SH-SY5Y (cell line): ENCODE data around the gene MKX.

Source experiments
- GATA2 ChIP-seq: IDR thresholded peaks from 2 replicates; pipeline ENCODE4 v1.6.1; 2011; ENCODE audit warnings: mild to moderate bottlenecking, low read depth, low read length
- GATA3 ChIP-seq: IDR thresholded peaks from 2 replicates; pipeline ENCODE4 v1.6.1; 2011; ENCODE audit warnings: low read depth, mild to moderate bottlenecking, low read length, moderate library complexity

DNA sequence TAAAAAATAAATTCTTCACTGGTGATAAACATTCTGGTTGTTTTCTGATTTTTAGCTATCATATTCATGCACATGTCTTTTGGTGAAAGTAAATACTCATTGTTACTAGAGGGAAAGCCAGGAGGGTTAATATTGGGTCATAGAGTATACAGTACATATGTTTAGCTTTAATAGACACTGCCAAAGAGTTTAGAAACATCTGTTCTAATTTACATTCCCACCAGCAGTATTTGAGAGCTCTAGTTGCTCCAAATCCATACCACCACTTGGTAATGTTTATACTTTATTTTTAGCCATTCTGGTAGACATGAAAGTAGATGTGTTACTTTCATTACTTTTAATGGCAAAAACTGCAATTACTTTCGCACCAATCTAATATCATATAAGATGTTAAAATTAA lies 108.8 kb downstream of the MKX start:
- no peak for TF ChIP-seq GATA2
- TF ChIP-seq GATA3 = no peak
